Right cardiac atrium (tissue), 5 donors: ENCODE data around the gene TOP2A. TPM values are rescaled to one million over a fixed set of nuclear protein-coding genes. Genes with fewer than 3 reads are reported as not detected.

Source experiments
- ATAC-seq, 2 donors: fragments of 200-7000 bp; cut with Tn5 transposase; one replicate each; pipeline versions ENCODE4 v1.8.0 to v1.9.1; 2020; ENCODE audit warnings: moderate library complexity in 2 of 2, mild to moderate bottlenecking in 1 of 2
- DNase-seq, 3 donors: peaks; one replicate each; pipeline ENCODE4 v3.0.0-alpha.2; 2020
- H3K27ac ChIP-seq: one replicate; pipeline ENCODE4 v1.5.1; 2013; ENCODE audit warnings: mild to moderate bottlenecking, low read length, control low read depth, moderate library complexity
- H3K27me3 ChIP-seq: one replicate; pipeline ENCODE4 v1.6.1; 2013; ENCODE audit not compliant: control insufficient read depth, insufficient read depth
- H3K4me1 ChIP-seq: one replicate; pipeline ENCODE4 v1.6.1; 2013; ENCODE audit warnings: low read length; ENCODE audit not compliant: control insufficient read depth, insufficient read depth
- H3K4me3 ChIP-seq: one replicate; pipeline ENCODE4 v1.5.1; 2013; ENCODE audit warnings: low read length, control low read depth
- H3K9me3 ChIP-seq: one replicate; pipeline ENCODE4 v1.6.1; 2013; ENCODE audit warnings: low read length; ENCODE audit not compliant: control insufficient read depth
- WGBS: extraction: QIAGEN DNeasy Blood & Tissue Kit; methylation state at CpG from one replicate; pipeline ENCODE4 v1.1.7; 2013; 5-methylcytosine and 5-hydroxymethylcytosine counted together
- intact Hi-C, 4 donors: fragments of 100-400 bp; cut with DNase I; formaldehyde crosslinking; loops; one replicate each; pipeline versions ENCODE4 v1.11.0 to v1.14.0; 2022 to 2023
- polyA plus RNA-seq: library from polyadenylated mRNA; stranded (reverse); fragments of 200-250 nt; gene quantifications from one replicate; pipeline ENCODE4 v1.2.3, GENCODE V29; 2013
- total RNA-seq, 4 donors: library from RNA; stranded (reverse); fragmentation: NEBNext Ultra II Directional; extraction: Animal tissue kit (Norgen Biotek cat#: 25700); gene quantifications; one replicate each; pipeline ENCODE4 v1.2.1, GENCODE V29; 2021
- donor health status: healthy with polysubstance abuse.
- donor health status: DM: no; HTN: yes; CAD: no.
- donor health status: DM: no; HTN: no; CAD: no.
- donor health status: DM: no; HTN: yes; CAD: no; lungs with severe emphysema.
- donor health status: DM: yes; HTN: yes; CAD: no.

Gene TOP2A
- total and polyA plus RNA-seq, 5 donors = 0.22 to 5.9 (median 2.6) TPM

DNA sequence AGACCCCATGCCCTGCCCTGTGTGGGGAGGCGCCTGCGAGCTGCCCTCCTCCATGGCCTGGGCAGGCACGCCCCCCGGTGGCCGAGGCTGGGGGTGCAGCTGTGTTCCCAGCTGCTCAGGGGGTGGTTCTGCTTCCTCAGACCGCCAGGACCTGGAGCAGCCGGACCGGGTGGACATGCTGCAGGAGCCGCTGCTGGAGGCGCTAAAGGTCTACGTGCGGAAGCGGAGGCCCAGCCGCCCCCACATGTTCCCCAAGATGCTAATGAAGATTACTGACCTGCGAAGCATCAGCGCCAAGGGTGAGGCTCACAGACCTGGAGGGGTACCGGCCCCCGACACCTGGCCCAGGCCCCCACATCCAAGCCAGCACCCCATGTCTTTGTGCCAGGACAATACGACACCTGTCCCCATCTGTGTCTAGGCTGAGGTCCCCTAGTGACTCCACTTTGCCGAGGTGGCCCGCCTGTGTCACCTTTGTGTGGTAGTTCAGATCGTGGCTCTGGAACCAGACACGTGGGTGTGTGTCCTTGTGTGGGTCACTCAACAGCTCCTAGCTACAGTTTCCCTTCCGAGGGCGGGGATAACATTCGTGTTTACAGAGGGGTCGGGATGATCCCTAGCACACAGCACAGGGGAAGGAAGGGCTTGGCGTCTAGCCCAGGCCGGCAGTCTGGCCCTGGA lies 62.4 kb downstream of the TOP2A start:
- no peaks in the 10 kb centered on the region for H3K9me3 ChIP-seq
- no peak overlapping the region for H3K4me3 ChIP-seq
- H3K27ac ChIP-seq = no peak overlapping the region
- ATAC-seq = peak; percentile 60
- 37% methylated on average over 29 of the region's 29 CpGs for WGBS
- H3K27me3 ChIP-seq = no peaks in the 10 kb centered on the region
- DNase-seq = peak; percentile 77 to 93 (median 92)
- peaks cover 1% of the 10 kb centered on the region for H3K4me1 ChIP-seq
- intact Hi-C loops = loop anchor here (2.0 to 10.0 kb wide), 5 partner anchors 52 to 180 kb away; partner anchors contain the start of gene TOP2A (in 1 of the 4)

DNA sequence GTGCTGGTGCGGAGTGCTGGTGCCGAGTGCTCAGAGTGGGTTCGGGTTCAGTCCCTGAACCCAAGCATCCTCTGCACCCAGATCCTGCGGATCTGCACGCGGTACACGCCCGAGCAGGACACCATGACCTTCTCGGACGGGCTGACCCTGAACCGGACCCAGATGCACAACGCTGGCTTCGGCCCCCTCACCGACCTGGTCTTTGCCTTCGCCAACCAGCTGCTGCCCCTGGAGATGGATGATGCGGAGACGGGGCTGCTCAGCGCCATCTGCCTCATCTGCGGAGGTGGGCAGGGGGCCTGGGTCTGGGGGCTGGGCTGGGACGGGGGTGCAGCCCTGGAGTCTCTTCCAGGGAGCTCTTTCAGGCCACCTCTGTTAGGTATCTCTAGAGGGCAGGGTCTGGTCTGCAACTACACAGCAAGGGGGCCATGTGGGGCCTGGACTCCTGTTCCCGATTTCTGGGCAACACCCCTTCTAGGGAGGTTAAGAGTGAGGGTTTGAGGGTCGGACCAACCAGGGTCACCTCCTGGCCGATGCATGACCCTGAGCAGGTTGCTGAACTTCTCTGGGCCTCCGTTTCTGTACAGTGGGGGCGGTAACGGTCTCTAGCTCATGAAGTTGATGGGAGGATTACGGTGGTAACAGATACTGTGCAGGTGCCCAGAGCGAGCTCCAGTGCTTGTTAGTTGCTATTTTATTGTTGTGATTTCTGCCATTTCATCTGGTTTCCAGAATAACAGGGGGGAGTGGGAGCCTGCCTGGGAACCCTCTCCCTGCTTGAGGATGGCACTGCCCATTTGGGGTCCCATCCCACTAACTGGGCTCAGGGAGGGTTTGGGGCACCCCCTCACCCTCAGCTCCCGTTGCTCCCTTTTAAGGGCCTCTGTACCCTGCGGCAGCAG lies 63.2 kb downstream of the TOP2A start:
- Histone ChIP-seq H3K4me3 (no peak overlapping the region), H3K9me3 (no peaks in the 10 kb centered on the region), H3K4me1 (peaks cover 9% of the 10 kb centered on the region), H3K27ac (no peak overlapping the region), H3K27me3 (no peaks in the 10 kb centered on the region)
- DNase-seq (peak in 2 of 3 donors; percentile 51 to 60), ATAC-seq (no peak)
- 76% methylated on average over 30 of the region's 30 CpGs for WGBS
- intact Hi-C loops = loop anchor here (2.0 to 10.0 kb wide), 5 partner anchors 52 to 180 kb away; partner anchors contain the start of gene TOP2A (in 1 of the 4)

DNA sequence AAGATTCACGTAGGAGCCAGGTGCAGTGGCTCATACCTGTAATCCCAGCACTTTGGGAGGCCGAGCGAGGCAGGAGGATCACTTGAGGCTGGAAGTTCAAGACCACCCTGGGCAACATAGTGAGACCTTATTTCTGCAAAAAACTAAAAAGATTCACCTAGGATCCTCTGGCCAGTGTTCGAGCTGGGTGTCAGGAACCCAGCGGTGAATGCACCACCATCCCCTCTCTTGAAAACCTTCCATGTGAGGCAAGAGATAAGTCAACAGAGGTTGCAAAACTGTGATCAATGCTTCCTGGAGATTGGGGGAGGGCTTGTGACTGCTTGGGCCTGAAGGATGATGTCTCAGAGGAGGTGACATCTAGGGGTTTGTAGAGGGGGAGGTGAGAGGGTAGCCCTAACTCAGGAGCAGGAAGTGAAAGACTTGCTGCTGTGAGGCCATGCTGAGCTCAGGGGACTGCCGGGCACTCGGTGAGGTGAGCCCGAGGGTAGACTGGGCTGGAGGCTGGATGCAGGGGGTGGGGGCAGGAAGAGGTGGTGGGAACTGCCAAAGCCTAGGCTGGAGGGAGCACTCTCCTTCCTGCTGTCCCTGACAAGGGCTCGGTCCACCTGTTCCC lies 64.8 kb downstream of the TOP2A start:
- no peaks in the 10 kb centered on the region for H3K27me3 ChIP-seq
- H3K9me3 ChIP-seq = no peaks in the 10 kb centered on the region
- 69% methylated on average over 9 of the region's 9 CpGs for WGBS
- intact Hi-C loops = loop anchor here in 2 of 4 donors (10.0 kb wide), 2 partner anchors 62 to 182 kb away; partner anchors contain the start of gene TOP2A (in 1 of the 2)
- DNase-seq (peak in 1 of 3 donors; percentile 57), ATAC-seq (no peak)
- H3K27ac ChIP-seq = no peak overlapping the region
- no peak overlapping the region for H3K4me3 ChIP-seq
- peaks cover 25% of the 10 kb centered on the region for H3K4me1 ChIP-seq

DNA sequence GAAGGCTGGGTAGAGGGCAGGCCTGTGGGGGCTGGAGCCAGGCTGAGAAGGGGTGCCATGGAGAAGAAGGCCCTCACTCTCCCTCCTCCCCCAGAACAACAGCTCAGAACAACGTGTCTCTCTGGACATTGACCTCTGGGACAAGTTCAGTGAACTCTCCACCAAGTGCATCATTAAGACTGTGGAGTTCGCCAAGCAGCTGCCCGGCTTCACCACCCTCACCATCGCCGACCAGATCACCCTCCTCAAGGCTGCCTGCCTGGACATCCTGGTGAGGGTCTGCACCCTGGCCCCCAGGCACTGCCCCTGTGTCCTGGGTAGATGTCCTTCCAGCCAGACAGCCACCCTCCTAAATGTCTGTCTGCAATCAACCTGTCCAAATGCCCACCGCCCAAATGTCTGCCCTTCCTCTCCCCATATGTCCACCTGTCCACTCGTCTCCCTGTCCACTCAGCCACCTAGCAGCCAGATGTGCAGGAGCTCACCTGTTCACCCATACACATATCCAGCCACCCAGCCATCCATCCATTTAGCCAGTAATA lies 65.4 kb downstream of the TOP2A start:
- intact Hi-C loops = loop anchor here in 2 of 4 donors (10.0 kb wide), 2 partner anchors 62 to 182 kb away; partner anchors contain the start of gene TOP2A (in 1 of the 2)

DNA sequence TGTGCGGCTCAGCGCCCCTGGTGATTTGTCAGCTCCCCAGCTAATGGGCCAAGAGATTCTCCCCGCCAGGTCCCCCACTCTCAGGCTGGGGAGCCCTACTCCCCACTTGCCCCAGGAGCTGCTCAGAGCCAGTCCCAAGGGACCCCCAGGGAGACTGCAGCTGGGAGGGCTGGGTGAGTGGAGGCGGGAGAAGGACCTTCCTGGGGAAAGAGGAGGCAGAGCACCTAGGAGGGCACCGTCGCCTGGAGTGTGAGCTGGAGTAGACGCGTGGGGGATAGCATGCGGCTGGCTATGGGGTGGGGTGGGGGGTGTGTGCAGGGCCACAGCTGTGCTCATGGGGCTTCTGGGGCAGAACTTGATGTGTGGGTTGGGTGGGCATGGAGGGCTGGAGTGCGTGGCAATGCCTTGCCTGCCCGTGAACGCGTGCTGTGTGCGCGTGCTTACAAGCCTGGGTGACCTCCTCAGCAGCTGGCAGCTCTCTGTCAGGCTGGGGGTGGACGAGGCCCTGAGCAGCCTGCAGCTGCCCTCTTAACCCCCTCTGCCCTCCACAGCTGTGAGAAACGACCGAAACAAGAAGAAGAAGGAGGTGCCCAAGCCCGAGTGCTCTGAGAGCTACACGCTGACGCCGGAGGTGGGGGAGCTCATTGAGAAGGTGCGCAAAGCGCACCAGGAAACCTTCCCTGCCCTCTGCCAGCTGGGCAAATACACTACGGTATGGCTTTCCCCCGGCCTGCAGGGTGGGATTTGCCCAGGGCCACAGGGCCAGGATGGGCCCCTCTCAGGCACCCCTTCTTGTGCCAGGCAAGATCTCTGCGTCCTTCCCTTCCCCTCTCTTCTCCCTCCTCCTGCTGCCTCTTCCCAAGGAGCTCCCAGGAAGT lies 66.1 kb downstream of the TOP2A start:
- peaks cover 37% of the 10 kb centered on the region for H3K4me1 ChIP-seq
- peak in 2 of 3 donors; percentile 48 to 60 for DNase-seq
- intact Hi-C loops = loop anchor here in 2 of 4 donors (2.0 to 10.0 kb wide), 3 partner anchors 47 to 183 kb away; partner anchors contain the start of gene TOP2A (in 1 of the 2)

More for the DNA sequence above, 65.4 kb downstream of the TOP2A start:
- H3K27me3 ChIP-seq = no peaks in the 10 kb centered on the region
- no peak for ATAC-seq
- WGBS = 73% methylated on average over 7 of the region's 7 CpGs
- peak overlapping the region; percentile 10 for H3K27ac ChIP-seq
- H3K9me3 ChIP-seq = no peaks in the 10 kb centered on the region
- peaks cover 29% of the 10 kb centered on the region for H3K4me1 ChIP-seq
- DNase-seq = peak in 1 of 3 donors; percentile 42
- H3K4me3 ChIP-seq = no peak overlapping the region

DNA sequence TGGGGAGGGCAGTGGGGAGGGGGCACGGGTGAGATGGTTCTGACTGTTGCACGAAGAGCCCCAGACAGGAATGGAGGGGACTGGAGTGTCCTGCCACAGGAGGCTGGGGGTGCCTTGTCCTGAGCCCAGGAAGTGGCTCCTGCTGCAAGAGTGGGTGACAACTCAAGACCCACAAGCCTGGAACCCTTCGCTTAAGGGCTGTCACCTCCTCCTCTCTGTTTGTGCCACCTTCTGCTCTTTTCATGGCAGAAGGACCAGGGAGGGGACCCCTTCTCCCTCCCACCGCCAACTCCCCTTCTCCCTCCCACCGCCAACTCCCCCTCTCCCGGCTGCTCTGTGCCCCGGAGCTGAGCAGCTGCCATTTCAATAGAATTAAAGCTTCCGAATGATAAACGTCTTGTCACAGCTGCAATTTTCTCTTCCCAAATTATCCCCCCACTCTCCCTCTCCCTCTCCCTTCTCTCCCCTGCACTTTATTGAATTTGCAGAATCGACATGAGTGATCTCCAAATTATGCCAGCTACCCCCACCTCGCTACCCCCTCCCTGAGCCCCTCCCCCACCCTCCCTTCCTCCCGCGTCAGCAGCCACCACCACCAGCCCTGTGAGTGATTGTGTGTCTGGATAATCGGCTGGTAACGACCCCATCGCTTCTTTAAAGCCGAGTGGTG lies 66.9 kb downstream of the TOP2A start:
- WGBS = 48% methylated on average over 17 of the region's 17 CpGs
- intact Hi-C loops = loop anchor here in 2 of 4 donors (2.0 to 10.0 kb wide), 3 partner anchors 46 to 184 kb away; partner anchors contain the start of gene TOP2A (in 1 of the 2)
- H3K27me3 ChIP-seq = no peaks in the 10 kb centered on the region
- ATAC-seq = no peak
- no peaks in the 10 kb centered on the region for H3K9me3 ChIP-seq
- no peak overlapping the region for H3K4me3 ChIP-seq
- no peak for DNase-seq
- H3K27ac ChIP-seq = peak overlapping the region; percentile 3
- H3K4me1 ChIP-seq = peaks cover 38% of the 10 kb centered on the region

More for the DNA sequence above, 66.1 kb downstream of the TOP2A start:
- no peaks in the 10 kb centered on the region for H3K27me3 ChIP-seq
- no peak overlapping the region for H3K4me3 ChIP-seq
- H3K27ac ChIP-seq = peak overlapping the region; percentile 10
- ATAC-seq = no peak
- WGBS = 79% methylated on average over 27 of the region's 27 CpGs
- no peaks in the 10 kb centered on the region for H3K9me3 ChIP-seq

DNA sequence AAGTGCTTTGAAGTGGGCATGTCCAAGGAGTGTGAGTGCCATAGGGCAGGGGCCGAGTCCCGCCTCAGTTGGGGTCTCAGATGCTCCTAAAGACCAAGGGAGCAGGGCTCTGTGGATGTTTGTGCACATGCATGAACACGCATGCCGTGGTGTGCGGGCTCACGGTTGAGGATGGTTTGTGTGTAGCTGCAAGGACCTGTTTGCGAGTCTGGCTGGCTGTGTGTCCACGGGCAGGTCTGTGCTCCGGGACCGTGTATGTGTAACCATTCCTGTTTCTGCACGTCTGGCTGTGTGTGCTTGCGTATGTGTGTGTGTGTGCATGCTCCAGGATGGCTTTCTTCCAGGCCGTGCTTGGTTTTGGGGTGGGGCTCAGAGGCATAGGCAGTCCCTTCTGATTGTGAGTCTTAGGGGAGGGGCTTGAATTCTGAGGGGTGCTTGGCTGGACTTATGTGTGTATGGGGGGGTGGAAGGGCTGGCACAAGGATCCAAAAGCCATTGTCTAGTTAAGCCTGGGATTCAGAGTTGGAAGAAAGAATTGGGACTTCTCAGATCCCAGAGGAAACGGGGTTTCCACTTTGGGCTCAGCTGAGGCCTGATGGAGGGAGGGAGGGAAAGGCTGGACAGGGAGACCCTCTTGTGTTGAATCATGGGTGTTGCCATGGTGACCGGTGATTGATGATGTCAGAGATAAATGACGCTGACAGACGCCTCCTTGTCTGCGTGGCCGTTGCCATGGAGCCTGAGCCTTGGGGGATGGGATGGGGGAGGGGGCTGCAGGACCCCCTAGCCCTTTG lies 67.6 kb downstream of the TOP2A start:
- Histone ChIP-seq H3K4me3 (no peak overlapping the region), H3K9me3 (no peaks in the 10 kb centered on the region), H3K27me3 (no peaks in the 10 kb centered on the region), H3K4me1 (peaks cover 38% of the 10 kb centered on the region), H3K27ac (peak overlapping the region; percentile 32)
- ATAC-seq (peak; percentile 1 to 10), DNase-seq (peak; percentile 73 to 89 (median 85))
- WGBS = 31% methylated on average over 19 of the region's 19 CpGs
- intact Hi-C loops = loop anchor here in 2 of 4 donors (2.0 to 10.0 kb wide), 4 partner anchors 38 to 185 kb away; partner anchors contain the start of gene TOP2A (in 1 of the 2)

DNA sequence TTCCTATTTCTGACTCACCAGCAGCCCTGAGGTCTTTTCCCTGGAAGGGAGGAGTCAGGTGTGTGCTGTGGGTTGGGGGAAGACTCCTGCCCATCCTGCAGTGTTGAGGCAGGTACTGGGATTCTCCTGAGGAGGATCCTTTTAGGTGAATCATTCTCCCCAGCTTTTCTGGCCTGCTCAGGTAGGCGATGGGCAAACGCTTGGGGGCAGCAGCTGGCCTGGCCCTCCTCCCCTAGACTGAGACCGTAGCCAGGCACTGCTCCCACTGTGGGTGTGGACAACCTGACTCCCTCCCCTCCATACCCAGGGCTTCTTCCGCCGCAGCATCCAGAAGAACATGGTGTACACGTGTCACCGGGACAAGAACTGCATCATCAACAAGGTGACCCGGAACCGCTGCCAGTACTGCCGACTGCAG lies 68.2 kb downstream of the TOP2A start:
- Histone ChIP-seq H3K4me1 (peaks cover 40% of the 10 kb centered on the region), H3K9me3 (no peaks in the 10 kb centered on the region), H3K27ac (peak overlapping the region; percentile 32), H3K27me3 (no peaks in the 10 kb centered on the region), H3K4me3 (no peak overlapping the region)
- intact Hi-C loops = loop anchor here in 1 of 4 donors (5.0 kb wide), 1 partner anchor 37 kb away; no protein-coding TSS in a partner anchor
- ATAC-seq = peak; percentile 7
- DNase-seq = peak in 2 of 3 donors; percentile 69 to 81
- WGBS = 22% methylated on average over 10 of the region's 10 CpGs
